Jurkat, Clone E6-1 (cell line): Measurements from ENCODE around the gene LMAN2L.

Experiments used
- DNase-seq: peaks from one replicate; pipeline ENCODE4 v3.0.0-alpha.2; 2011; ENCODE audit warnings: low read depth, low spot score
- H3K4me3 ChIP-seq: 2 replicates; pipeline ENCODE4 v1.5.1; 2011; ENCODE audit warnings: mild to moderate bottlenecking, low read length, control low read depth, moderate library complexity

Gene LMAN2L

GRCh38 chr2:96729748-96730147 lies 10.1 kb downstream of the LMAN2L start:
- DNase-seq = no peak
- H3K4me3 ChIP-seq = no peak overlapping the region

- DNase-seq = no peak
- no peak overlapping the region for H3K4me3 ChIP-seq
These were observed 12.4 kb downstream of the LMAN2L start for GRCh38 chr2:96727431-96727830.

DNA sequence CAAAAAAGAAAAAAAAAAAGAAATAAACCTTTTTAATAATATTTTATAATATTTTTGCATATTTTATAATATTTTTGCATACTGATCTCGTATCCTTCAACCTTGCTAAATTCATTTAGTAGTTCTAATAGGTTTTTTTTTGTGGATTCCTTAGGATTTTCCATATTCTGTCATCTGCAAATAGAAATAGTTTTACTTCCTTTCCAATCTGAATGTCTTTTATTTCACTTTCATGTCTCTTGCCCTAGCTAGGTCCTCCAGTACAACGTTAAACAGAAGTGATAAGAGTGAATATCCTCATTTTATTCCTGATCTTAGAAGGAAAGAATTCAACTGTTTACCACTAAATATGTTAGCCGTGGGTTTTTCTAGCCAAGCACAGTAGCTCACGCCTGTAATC lies 13.7 kb downstream of the LMAN2L start:
- H3K4me3 ChIP-seq = no peak overlapping the region

GRCh38 chr2:96716388-96716787 lies 23.5 kb downstream of the LMAN2L start:
- H3K4me3 ChIP-seq = no peak overlapping the region
- no peak for DNase-seq

More for the DNA sequence above, 13.7 kb downstream of the LMAN2L start:
- DNase-seq = no peak

DNA sequence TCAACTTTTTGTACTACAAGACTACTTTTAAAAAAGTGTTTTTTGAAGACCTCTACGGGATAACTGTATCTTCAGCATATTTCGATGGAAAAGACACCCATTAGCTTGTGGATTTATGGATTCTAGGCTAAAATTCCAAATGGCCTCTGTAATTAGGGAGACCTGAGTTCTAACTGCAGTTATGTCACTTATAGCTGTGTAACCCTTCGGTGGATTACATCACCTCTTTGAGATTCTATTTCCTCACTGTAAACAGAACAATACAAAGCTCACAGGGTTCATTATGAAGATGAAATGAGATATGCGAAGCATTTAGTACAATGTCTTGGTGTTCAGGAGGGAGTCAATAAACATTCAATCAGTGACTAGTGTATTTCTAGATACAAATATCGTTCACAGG lies 24.2 kb downstream of the LMAN2L start:
- no peak for DNase-seq
- H3K4me3 ChIP-seq = no peak overlapping the region

GRCh38 chr2:96710985-96711384 lies 28.9 kb downstream of the LMAN2L start:
- DNase-seq = no peak
- H3K4me3 ChIP-seq = no peak overlapping the region

- no peak overlapping the region for H3K4me3 ChIP-seq
- no peak for DNase-seq
These were observed 36.7 kb downstream of the LMAN2L start for GRCh38 chr2:96703021-96703751.

GRCh38 chr2:96702098-96702785 lies 37.6 kb downstream of the LMAN2L start:
- no peak for DNase-seq
- H3K4me3 ChIP-seq = no peak overlapping the region

- H3K4me3 ChIP-seq = no peak overlapping the region
- no peak for DNase-seq
These were observed 38.2 kb downstream of the LMAN2L start for GRCh38 chr2:96701636-96702035.

- no peak for DNase-seq
- H3K4me3 ChIP-seq = no peak overlapping the region
These were observed 39.8 kb downstream of the LMAN2L start for GRCh38 chr2:96700086-96700485.

GRCh38 chr2:96699621-96700020 lies 40.2 kb downstream of the LMAN2L start:
- no peak overlapping the region for H3K4me3 ChIP-seq
- no peak for DNase-seq

DNA sequence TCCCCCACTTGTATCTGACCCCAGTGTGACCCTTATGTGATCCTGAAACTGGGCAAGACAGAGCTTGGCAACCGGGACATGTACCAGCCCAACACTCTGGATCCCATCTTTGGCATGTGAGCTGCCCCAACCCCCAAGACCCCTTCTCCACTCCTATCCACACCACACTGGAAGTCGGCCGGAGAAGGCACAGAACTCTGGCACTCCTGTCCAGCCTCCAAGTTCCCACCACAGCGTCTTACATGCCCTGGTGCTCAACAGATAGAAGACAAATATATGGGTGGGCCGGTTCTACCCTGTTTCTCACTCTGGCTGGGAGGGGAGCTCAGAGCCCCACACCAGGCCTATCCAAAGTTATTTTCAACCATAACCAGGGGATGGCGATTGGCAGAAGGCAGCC lies 40.8 kb downstream of the LMAN2L start:
- no peak overlapping the region for H3K4me3 ChIP-seq
- DNase-seq = no peak

DNA sequence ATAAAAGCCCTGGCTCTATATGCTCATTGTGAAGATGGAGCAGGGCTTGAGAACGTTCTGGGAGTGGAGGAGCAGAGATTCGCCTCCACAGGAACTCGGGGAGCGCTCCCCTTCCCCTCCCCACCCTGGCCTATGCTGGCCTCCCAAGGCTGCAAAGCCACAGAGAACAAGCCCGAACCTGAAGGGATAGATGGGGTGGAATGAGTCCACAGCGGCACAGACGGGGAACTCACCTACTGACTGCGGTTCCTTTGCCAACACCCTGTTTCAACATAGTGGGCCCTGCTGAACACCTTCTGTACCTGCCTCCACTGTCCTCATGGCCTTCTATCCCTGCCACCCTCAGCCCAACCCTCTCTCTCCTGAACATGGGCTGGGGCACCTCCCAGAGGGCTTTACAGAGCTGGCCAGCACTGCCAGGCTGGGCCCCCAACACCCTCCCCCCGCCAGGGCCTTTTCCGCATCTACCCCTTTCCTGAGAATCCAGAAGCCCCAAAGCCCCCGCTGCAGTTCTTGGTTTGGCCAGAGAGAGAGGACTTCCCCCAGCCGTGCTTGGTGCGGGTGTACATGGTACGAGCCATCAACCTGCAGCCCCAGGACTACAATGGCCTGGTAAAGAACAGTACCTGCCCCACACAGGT lies 41.5 kb downstream of the LMAN2L start:
- no peak for DNase-seq
- no peak overlapping the region for H3K4me3 ChIP-seq

DNA sequence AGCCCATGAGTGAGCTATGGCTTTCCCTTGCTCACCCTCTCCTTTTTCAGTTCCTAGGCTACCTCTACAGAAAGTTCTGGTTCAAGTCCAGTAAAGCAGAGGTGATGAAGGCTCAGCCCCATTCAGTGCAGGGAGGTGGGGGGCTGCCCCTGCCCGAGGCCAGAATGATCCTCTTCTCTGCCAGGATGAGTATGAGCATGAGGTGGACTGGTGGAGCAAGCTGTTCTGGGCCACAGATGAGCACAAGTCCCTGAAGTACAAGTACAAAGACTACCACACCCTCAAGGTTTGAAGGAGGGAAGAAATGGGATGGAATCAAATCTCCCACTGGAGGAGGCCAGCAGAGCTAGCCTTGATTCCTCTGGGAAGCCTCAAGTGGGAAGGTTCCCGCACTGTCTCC lies 42.4 kb downstream of the LMAN2L start:
- no peak for DNase-seq
- no peak overlapping the region for H3K4me3 ChIP-seq

DNA sequence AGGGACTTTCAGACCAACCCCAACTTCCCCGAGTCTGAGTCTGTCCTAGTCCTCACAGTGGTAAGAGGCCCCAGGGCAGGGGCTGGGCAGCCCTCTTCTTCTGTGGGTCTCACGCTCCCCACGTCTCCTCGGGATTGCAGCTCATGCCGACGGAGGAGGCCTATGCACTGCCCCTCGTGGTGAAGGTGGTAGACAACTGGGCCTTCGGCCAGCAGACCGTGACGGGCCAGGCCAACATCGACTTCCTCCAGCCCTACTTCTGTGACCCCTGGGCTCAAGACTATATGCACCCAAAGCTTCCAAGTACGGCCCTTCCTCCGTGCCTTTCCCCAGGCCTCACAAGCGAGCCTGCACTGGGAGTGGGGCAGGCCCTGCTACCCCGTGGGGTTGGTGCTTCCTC lies 44.3 kb downstream of the LMAN2L start:
- no peak for DNase-seq
- H3K4me3 ChIP-seq = no peak overlapping the region

DNA sequence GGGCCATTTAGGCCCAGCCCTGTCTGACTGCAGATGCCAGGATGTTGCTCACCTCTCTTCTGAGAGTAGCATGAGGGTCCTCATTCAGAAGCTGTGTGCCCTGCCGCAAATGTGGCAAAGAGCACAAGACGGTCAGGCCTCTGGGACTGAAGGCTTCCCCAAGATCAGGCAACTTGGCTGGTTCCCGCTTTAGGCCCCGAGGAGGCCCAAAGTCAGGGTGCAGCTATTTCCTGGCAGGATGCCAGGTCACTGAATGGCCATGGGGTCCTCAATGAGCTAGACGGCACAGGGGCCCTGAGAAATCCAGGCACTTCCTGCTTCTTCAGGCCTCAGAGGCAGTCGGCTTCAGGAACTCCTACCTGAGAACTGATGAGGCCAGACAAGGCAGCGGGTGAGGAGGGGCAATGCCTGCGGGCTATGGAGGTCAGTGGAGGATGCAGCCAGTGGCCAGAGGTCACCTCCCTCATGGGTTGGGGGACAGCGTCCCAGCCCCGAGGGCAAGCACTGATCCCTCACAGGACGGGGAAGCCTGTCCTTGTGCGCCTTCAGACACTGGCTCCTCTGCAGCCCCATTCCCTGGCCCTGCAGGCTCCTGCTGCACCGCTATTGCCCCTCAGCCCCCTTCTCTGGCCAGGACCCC lies 44.9 kb downstream of the LMAN2L start:
- no peak for DNase-seq
- no peak overlapping the region for H3K4me3 ChIP-seq

DNA sequence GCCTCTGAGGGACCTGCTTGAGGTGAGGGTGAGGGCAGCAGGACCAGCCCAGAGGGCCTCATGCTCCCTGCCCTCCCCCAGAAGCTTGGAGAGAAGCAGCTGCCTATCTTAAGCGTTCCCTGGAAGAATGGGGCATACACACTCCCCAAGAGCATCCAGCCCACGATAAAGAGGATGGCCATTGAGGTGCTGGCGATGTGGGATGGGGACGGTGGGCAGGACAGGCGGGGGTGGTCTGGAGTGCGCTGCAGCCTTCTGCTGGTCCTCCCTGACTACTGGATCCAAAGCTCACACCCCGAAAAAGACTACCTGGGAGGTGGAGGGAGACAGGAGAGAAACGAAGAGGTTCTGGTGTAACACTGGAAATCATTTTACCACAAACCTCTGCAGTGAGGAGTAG lies 45.6 kb downstream of the LMAN2L start:
- no peak overlapping the region for H3K4me3 ChIP-seq
- no peak for DNase-seq

DNA sequence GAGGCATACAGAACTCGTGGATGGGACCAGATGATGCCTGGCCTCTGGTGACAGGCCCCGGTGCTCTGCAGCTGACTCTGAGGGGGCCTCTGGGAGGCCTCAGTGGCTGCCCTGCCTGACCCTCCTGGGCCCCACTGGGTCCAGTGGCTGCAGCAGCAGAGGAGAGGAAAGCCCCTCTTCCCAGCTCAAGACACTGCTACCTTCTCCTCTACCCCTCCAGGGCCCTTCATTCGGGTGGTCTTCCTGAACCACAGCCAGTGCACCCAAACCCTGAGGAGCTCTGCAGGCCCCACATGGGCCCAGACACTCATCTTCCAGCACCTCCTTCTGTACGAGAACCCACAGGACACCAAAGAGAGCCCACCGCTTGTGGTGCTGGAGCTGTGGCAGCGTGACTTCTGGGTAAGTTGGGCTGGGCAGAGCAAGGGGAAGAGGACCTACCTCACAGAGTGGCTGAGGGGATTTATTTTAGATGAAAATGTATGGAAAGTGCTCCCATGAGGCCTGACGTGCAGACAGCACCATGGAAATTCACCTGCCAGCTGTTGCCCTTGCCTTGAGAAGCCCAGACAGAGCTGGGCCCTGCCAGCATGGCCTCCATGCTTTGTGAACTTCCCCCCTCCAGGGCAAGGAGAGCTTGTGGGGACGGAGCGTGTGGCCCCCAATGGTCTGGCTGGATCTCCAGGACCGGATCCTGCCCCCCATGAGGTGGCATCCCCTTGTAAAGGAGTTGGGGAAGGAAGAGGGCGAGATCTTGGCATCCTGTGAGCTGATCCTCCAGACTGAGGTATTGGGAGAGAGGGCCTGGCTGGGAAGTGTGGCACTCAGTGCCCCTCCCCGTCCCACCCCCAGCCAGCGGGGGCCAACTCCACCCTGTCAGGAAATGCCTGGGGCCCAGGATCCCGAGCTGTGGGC lies 46.3 kb downstream of the LMAN2L start:
- DNase-seq = no peak
- H3K4me3 ChIP-seq = no peak overlapping the region
